Stimulated activated CD4-positive, alpha-beta T cell treated with anti-CD3 and anti-CD28 coated beads, Interleukin-15, amount 100 ng/mL, for 48 hours (primary cell): ENCODE data around the gene IMPACT.

Experiments used
- DNase-seq, 2 donors: peaks; one replicate each; pipeline ENCODE4 v3.0.0-alpha.2; 2020; ENCODE audit warnings: low read depth in 2 of 2

The IMPACT gene, protein sequence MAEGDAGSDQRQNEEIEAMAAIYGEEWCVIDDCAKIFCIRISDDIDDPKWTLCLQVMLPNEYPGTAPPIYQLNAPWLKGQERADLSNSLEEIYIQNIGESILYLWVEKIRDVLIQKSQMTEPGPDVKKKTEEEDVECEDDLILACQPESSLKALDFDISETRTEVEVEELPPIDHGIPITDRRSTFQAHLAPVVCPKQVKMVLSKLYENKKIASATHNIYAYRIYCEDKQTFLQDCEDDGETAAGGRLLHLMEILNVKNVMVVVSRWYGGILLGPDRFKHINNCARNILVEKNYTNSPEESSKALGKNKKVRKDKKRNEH

DNA sequence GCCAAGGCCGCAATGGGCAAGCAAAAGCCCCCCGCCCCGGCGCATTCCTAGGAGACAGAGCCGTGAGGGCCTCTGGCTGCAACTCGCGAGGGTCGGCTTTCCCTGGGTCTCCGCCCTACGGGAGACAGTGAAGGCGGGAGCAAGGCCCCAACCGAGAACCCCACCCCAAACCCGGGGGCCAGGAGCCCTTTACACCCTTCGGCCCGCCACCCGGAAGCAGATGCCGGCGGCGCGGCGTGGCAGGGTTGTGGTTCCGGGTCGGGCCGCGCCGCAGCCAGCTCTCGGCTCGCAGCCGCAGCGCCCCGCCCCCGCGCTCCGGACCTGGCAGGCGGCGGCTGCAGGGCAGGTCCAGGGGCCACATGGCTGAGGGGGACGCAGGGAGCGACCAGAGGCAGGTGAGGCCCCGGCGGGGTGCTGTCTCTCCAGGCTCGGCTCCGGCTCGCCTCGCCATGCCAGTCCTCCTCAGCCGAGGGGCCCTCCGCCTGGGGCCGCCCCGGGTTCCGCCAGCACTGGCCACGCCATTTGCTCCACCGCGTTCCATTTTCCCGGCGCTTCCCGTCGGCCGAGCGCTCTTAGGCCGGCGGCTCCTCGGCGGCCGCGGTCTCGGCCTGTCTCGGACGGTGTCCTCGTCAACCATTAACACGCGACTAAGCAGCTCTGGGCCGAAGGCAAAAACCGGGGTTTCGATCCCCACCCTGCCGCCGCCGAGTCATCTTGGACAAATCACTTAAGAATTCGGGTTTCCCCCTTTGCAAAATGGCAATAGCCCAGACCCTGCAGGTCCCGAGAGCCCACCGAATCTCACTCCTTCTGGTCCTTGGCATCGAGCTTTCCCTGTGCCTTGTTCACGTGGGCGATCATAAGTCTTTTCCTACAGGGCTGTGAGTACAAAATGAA lies at the start of gene IMPACT:
Gene IMPACT (plus strand): TSS at position 273 of the 897 bp plus-strand sequence. CDS start 87 bp downstream, at position 360.
- peak; percentile 47 to 70 for DNase-seq

DNA sequence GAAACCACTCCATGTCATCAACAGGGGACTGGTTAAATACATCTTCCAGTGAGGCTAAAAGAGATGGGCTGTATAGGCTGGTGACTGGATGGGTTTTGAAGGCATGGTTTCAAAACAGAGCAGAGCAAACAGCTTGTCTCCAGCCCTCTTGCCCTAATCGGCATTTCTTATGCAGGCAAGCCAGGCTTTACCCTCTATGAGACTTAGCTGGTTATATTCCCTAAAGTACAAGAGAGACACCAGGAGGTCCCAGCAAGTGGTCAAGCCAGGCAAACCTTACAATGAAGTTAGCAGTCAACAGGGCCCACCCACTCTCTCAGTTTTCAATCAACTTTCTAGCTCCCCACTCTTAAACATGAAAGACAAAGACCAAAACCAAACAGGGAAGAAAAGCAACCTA lies 47.9 kb upstream of the IMPACT start:
- DNase-seq, result no peak

DNA sequence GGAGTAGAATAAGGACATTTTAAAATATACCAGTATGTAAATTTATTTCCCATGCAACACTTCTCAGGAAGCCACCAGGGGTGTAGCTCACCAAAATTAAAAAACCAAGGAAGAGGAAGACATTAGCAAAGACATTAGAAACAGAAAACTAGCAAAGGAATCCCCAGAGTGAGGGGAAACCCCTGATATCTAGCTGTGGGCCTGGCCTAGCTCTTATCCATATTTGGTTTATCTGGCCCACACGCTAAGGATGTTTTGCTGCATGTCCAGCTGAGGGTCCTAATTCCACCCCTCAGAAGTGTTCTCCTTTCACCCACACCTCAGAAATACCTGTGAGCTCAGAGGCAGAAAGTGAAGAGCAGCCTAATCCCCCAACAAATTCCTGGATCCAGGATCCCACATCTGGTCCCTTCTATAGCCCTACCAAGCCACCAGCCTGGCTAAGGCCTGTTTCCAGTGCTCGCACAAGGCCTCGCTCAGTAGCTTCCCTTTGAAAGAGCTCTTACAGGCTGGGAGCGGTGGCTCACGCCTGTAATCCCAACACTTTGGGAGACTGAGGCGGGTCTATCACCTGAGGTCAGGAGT lies 46.2 kb upstream of the IMPACT start:
- DNase-seq, result no peak

DNA sequence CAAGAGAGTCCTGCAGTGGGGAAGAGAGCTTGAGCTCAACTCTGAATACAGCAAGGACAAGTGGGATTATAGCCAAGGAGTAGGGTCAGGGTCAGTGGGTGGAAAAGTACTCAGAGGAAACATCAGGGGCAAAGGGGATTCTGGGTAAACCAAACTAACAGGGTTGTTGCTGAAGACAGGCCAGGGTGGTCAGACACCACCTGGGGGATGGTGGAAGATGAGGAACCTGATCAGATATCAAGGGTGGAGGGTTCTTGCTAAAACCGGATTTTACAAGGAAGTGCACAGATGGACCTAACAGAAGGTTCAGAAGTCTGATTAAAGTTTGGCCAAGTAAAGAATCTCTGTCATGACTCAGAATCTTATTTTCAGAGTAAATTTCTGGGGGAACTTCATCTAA lies 45.3 kb upstream of the IMPACT start:
- DNase-seq, result no peak

DNA sequence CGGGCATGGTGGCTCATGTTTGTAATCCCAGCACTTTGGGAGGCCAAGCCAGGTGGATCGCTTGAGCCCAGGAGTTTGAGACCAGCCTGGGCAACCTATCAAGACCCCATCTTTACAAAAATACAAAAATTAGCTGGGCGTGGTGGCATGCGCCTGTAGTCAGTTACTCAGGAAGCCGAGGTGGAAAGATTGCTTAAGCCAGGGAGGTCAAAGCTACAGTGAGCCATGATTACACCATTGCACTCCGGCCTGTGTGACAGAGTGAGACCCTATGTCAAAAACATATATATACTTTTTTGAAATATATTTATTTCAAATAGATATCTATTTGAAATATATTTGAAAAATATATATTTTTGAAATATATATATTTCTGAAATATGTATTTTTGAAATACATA lies 39.8 kb upstream of the IMPACT start:
- DNase-seq, result no peak

DNA sequence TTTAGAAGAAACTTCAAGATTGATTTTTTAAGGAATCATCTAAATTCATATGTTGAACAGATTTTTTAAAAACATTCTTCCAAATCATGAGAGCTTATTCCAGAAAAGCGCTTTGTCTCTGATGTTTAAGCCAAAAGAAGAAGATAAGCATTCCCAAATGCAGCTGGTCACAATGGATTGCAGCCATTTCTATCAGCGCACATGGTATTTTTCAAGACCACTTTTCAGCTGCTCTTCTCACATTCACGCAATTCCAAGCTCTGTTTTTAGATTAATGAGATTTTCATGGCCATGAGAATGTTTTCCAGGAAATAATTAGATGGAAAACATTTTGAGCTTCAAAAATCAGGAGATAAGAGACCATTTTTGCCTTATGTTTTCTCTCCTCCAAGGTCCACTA lies 37.5 kb upstream of the IMPACT start:
- no peak for DNase-seq

DNA sequence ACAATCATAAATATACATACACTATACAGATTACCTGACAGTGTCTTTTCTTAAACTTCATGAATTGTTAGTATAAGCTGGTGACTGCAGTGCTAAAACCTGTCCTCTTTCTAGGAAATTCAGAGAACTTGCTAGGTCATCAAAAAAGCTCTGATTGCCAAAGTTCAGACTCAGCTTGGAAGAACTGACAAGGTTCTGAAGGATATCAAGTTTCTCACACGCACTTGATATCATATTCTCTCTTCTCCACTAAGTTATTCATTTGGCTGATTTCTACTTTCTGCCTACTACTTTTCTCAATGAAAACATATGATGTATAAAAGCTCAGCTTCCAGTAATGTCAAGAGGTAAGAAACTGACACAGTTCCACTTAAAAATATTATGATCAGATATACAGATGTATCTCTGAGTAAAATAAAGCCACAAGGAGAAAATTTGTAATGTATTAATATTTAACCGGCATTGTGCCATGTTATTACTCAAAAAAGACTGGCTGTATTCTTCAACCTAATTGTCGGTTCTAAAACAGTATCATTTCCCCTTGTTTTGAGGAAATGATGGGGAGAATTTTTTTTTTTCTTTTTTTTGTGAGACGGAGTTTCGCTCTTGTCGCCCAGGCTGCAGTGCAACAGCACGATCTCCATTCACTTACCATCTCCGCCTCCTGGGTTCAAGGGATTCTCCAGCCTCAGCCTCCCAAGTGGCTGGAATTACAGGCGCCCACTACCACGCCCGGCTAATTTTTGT lies 31.2 kb upstream of the IMPACT start:
- DNase-seq, result no peak

DNA sequence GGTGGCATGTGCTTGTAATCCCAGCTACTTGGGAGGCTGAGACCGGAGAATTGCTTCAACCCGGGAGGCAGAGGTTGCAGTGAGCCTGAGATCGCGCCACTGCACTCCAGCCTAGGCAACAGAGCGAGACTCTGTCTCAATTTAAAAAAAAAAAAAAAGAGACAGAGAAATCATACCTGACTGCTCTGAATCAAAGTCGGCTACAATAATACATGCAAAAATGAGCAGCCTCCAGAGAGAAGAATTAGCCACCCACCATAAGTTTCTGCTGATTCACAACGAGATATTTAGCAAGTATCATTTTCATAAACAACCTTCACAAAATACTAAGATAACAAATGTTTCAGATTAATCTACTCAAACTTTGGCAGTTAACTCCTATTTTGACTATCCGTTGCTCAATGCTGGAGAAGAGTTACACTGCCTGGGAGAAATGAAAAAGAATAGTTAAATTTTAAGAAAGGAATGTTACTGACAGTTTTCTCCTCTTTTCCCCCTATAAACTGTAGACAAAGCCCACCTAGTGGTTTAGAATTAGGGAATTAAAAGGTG lies 30.3 kb upstream of the IMPACT start:
- no peak for DNase-seq

DNA sequence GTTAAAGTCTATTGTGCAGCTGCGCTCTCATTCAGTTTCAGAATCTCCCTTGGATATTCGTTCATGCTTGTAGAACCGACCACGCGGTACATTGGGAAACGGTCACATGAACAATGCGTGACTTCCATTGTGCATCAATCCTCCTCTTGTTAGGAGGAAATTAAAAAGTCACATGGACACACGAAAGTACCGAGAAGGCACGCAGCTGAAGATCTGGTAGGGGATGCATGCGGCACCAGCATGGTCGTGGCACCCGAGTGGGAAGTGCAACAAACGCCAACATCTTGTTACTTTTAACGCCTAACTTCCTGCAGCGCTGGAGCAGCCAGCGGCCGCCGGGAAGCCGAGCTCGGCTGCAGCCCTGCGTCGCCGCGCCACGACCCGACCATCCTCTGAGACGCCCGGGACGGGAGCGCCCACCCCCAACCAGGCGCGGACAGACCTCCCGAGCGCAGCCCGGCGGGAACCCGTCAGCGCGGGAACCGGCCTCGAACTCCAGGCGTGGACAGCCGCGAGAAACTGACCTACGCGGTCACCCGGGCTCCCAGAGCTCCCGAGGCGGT lies 29.3 kb upstream of the IMPACT start:
- no peak for DNase-seq

DNA sequence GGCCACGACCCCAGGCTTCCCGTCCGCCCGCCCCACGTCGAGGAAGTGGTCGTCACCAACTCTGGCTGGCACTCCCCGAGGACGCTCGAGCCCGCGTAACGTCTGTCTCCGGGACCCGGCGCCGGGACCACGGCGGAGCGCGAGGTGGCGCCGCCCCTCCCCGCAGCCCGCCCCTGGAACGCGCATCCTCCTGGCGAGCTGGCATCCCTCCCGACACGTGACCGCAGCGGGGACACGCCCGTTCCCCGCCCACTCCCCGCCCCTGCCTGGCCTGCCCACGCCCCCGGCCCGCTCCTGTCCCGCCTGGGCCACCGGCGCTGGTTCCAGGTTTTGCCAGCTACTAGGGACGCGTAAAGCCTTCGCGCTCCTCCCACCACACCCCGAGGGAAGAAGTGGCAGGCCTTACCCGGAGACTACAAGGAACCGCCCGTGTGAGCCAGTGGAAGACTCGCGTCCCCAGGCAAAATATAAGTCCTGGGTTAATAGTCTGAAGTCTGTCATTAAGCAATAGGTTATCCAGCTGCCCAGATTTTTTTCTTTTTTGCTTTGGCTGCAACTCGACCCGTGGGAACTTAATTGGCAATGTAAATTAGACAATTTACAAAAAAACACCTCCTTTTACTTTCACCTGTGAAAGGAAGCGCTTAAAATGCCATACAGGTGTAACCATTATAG lies 28.6 kb upstream of the IMPACT start, which contains the start of gene OSBPL1A:
Gene OSBPL1A (minus strand): TSS at position 131 of the 675 bp plus-strand sequence. CDS start 20,291 bp downstream, outside the sequence.
- DNase-seq, result peak; percentile 55 to 73

DNA sequence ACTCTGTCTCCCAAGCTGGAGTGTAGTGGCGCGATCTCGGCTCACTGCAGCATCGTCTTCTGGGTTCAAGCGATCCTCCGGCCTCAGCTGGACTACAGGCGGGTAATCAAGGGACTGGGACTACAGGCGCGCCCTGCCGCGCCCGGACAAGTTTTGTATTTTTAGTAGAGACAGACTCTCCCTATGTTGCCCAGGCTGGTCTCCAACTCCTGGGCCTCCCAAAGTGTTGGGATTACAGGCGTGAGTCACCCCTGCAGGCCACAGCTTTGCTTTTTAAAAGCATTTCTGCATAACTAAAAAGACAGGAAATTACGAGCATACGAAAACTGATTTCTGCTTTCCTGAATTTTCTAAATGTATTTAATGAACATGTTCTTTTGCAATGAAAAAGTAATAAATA lies 27.9 kb upstream of the IMPACT start:
- no peak for DNase-seq

DNA sequence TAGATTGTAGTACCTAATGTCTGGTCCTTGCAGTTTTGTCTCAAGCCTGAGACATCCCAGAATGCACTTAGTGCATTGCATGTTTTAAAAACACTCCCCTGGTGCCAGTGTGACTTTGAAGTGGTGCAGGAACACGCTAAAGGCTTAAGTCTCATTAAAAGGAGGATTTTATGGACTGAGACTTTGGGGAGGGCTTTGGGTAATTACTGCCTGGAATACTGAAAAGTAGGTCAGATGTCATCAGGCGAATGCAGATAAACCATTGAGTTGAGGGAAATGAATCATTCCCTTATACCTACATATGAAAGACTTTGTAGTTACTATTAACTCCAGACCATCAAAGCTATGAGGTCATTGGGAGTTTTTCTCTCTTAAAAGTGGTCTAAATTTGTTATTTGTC lies 25.9 kb upstream of the IMPACT start:
- DNase-seq, result no peak

DNA sequence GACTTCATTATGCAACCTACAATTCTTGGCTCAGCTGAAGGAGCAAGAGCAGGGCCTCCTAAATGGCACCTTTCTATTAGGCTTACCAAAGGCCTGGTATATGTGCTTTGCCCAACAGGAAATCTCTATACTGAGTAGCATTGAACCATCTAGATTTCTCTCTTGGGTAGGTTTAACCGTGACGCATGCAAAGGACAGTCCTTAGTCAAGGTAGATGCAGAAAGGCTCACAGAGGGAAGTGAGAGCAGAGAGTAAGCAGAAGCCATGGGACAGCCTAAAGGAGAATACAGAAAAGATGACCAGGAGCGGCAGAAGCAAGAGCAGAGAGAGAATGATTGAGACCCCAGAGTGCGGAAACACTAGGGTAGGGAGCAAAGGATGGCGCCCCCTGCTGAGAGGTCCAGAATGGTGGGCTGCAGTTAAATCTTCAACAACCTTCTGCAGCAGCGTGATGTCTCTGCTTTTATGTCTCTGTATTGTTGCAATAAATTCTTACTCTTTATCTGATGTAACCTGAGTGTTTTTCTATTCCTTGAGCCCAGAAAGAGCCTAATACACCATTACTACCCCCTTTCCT lies 24.2 kb upstream of the IMPACT start:
- DNase-seq, result no peak

DNA sequence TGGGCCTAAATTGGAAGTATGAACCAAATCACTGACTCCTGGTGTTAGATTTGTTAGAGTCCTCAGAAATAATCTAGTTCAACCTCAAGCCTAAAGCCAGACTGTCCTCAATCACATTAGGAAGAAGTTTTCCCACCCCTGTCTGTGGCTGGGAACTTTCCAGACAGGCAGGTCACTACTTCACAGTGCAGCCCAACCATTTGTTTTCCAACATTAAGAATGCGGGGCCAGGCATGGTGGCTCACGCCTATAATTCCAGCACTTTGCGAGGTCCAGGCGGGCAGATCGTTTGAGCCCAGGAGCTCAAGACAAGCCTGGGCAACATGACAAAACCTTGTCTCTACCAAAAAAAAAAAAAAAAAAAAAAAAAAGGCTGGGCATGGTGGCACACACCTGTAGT lies 23.4 kb upstream of the IMPACT start:
- DNase-seq, result no peak

DNA sequence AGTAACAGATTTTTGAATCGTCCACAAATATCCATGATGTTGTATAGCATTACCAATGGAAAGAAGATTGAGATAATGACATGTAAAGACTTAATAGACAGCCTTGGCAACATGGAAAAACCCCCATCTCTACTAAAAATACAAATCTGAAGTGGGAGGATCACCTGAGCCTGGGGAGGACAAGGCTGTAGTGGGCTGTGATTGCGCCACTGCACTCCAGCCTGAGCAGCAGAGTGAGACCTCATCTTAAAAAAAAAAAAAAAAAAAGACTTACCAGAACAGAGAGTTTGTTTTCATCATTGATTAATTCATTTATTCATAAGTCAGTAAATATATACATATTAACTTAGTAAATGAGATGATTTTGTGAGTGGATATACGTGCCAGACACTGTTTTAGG lies 21.9 kb upstream of the IMPACT start:
- no peak for DNase-seq

DNA sequence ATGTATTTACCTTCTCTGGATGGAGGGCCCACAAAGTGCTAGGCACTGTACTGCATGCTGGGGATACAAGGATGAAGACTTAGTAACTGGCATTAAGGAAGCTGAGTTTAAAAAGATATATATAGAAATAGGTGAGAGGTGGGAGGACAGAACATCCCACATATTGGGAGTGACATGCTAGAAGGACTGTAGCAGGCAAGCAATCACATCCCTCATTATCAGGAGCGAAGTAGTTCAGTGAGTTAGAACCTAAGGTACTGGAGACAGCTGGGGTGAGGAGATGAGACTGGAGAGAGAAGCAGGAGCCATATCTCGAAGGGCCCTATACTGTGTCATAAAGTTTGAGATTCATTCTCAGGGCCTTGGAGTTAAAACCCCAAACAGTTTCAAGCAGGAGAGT lies 18.0 kb upstream of the IMPACT start:
- no peak for DNase-seq

DNA sequence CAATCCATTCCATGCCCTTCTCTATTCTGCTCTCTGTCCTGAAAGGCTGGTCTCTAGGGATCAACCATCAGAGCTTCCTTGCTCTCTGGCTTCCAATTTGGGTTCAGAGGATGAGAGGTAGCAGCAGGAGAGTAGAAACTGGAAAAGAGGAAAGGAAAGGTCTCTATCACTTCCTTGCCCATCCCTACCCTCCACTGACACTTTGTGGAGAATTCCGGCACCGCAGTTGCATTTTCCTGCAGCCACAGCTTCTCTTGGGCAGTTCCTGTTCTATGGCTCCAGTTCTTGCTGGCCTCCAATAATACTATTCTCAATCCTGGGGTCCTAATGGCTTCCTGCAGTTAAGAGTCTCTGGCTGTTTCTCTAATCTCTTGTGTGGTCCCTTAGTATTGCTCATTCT lies 13.3 kb upstream of the IMPACT start:
- DNase-seq, result no peak

DNA sequence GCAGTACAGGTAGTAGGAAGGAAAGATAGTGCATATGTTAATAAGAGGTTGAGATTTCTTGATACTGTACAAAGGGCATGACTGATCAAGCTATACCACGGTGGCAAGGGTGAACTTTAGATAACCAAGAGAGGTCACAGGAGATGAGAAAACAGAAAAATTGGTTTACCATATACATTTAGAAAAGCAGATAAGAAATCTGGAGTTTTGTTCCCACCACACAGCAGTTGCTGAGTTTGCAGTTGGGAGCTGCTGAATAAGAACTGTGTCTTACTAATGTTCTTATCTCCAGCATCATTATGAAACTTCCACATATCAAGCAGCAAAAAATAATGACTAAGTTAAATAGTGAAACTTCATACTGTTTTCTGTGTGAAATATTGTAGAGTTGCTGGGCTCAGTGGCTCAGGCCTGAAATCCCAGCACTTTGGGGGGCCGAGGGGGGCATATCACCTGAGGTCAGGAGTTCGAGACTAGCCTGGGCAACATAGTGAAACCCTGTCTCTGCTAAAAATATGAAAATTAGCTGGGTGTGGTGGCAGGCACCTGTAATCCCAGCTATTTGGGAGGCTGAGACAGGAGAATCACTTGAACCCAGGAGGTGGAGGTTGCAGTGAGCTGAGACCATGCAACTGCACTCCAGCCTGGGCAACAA lies 12.0 kb upstream of the IMPACT start:
- DNase-seq, result peak; percentile 23 to 31

DNA sequence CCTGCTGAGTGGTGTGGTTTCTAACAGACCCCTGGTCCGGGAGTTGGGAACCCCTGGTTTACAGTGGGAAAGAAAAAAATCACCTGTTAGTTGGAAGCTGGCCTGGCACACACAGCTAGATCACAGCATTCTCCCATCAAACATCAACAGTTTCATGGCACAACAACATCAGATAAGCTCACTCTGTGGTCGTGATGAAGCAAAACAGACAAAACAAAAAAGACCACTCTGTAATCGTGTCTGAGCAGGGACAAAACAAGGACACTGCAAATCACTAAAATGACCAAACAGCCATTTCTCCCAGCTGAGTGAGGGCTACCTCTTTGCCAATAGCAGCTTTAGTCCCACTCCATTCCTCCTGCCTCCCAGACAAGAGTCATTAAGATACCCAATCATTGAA lies 9.0 kb upstream of the IMPACT start:
- DNase-seq, result no peak

DNA sequence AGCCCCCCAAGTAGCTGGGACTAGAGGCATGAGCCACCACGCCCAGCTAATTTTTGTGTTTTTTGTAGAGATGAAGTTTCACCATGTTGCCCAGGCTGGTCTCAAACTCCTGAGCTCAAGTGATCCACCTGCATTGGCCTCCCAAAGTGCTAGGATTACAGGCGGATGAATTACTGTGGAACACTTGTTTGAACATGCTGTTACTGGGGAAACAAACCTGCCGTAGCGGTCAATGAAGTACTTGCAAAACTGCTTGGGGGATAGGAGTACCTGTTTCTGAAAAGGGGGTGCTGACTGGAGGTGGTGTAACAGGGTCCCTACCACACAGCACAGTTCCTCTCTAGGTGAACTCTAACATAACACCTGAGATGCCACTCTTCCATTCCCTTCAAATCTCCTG lies 5.9 kb upstream of the IMPACT start:
- DNase-seq, result no peak
